ENCODE measurements around the gene NTM.

Gene NTM

DNA sequence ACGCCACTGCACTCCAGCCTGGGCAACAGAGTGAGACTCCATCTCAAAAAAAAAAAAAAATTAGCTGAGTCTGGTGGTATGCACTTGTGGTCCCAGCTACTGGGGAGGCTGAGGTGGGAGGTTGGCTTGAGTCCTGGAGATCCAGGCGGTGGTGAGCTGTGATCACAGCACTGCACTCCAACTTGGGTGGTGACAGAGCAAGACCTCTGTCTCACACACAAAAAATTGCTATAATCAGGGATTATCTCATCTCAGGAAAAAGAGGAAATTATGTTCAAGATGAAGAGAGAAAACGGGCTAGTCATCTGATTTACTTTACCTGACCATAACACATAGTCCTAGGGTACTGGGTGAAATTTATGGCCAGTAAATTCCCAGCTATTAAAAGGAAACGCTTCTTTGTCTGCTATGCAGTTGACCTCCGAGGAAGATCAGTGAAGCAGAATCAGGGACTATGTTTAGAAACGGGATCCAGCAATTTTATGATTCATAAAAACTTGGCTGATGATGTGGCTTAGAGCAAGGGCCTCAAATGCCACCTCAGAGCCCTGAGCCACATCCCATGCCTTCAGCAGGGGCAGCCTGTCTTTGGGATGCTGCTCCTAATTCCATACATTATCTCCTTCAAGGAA lies 386.2 kb downstream of the NTM start:
- peaks cover 6% of the 10 kb centered on the region for H3K9me3 Mint-ChIP-seq
- no peaks in the 10 kb centered on the region for H3K36me3 Mint-ChIP-seq (ENCODE audit: insufficient read depth)
- no peak for DNase-seq (ENCODE audit: low spot score in 2 of 2)
- no peak for ATAC-seq (replicated peaks; ENCODE audit: extremely low read depth, poor library complexity, severe bottlenecking)
- no peak overlapping the region for H3K4me3 Mint-ChIP-seq
- H3K27me3 Mint-ChIP-seq = no peaks in the 10 kb centered on the region
- no peak overlapping the region for H3K27ac Mint-ChIP-seq (ENCODE audit: low read depth)
- no peaks in the 10 kb centered on the region for H3K4me1 Mint-ChIP-seq

DNA sequence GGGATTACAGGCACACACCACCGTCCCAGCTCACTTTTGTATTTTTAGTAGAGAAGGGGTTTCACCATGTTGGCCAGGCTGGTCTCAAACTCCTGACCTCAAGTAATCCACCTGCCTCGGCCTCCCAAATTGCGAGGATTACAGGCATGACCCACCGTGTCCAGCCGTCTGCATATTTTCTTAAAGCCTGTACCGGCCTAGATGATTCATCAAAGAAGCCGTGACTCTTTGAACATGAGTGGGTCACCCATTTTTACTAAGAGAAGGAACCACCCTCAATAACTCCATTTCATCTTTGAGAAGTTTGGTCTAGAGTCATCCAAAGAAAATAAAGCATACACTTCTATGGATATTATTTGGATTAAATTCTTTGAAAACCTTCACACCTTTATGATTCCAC lies 388.3 kb downstream of the NTM start:
- no peak overlapping the region for H3K4me3 Mint-ChIP-seq
- H3K36me3 Mint-ChIP-seq (ENCODE audit: insufficient read depth) = no peaks in the 10 kb centered on the region
- H3K9me3 Mint-ChIP-seq = peaks cover 6% of the 10 kb centered on the region
- peak overlapping the region; percentile 7 for H3K27ac Mint-ChIP-seq (ENCODE audit: low read depth)
- ATAC-seq (replicated peaks; ENCODE audit: extremely low read depth, poor library complexity, severe bottlenecking) = no peak
- DNase-seq (ENCODE audit: low spot score in 2 of 2) = no peak
- no peaks in the 10 kb centered on the region for H3K4me1 Mint-ChIP-seq
- no peaks in the 10 kb centered on the region for H3K27me3 Mint-ChIP-seq

DNA sequence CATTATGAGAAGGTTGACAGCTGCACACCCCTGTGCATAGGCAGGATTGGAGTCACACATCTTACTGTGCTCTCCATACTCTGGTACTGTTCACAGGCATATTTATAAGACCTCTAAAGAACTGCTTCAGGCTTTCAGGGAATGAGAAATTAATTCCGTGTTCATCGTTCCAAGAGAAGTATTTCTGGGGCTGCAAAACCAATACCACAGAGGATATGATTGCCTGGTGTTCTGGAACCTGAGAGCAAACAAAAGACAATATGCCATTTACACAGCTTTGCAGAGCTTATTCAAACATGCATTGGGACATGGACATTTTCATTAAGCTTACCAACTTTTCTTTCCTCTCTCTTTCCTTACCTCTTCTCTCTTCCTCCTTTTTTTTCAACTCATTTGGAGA lies 388.7 kb downstream of the NTM start:
- DNase-seq (ENCODE audit: low spot score in 2 of 2) (no peak), ATAC-seq (replicated peaks; ENCODE audit: extremely low read depth, poor library complexity, severe bottlenecking) (no peak)
- no peaks in the 10 kb centered on the region for H3K27me3 Mint-ChIP-seq
- no peak overlapping the region for H3K4me3 Mint-ChIP-seq
- H3K9me3 Mint-ChIP-seq = peaks cover 6% of the 10 kb centered on the region
- no peaks in the 10 kb centered on the region for H3K36me3 Mint-ChIP-seq (ENCODE audit: insufficient read depth)
- H3K4me1 Mint-ChIP-seq = no peaks in the 10 kb centered on the region
- no peak overlapping the region for H3K27ac Mint-ChIP-seq (ENCODE audit: low read depth)

DNA sequence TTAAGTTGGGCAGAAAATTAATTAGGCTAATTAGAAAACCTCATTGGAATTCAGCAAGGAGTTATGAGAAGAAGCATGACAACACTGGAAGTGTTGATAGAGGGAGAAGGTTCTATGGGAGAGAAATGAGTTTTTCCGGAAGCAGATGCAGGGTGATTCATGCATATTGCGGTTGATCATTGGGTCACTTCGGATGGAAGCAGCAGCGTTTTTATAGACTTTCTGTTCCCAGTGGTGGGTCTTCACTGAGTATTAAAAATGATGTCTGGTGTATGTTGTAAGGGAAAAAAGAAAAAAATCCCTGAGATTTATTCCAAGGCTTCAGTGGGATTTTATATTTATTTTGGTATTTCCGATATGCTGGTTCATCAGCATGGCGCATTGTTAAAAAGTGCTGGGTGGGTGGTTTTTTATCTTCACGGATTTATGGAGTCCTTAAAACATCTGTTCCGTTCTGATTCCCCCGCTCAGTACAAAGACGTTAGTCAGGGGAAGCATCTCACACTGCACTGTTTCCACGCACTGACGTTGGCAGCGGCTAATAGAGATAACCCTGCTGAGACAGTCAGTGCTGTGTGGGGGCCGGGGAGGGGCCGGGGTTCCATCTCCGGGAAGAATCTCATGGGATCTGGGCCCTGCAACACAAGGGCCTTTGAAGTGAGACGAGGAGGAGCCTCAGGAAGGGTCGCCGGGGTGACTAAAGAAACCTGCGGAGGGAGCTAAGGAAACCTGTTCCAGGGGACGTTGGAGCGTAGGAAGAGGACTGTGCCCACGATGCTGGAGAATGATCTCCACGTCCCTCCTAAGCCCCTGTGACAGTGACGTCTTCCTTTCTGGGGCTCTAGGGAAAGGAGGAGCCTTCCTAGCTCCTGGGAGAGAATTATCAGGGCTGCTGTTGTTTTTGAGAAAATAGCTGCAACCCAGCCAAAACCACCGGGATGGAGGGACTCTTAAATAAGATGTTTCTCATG lies 390.0 kb downstream of the NTM start:
- H3K27me3 Mint-ChIP-seq = no peaks in the 10 kb centered on the region
- H3K4me3 Mint-ChIP-seq = no peak overlapping the region
- H3K27ac Mint-ChIP-seq (ENCODE audit: low read depth) = no peak overlapping the region
- DNase-seq (ENCODE audit: low spot score in 2 of 2) = no peak
- H3K36me3 Mint-ChIP-seq (ENCODE audit: insufficient read depth) = no peaks in the 10 kb centered on the region
- no peaks in the 10 kb centered on the region for H3K4me1 Mint-ChIP-seq
- H3K9me3 Mint-ChIP-seq = peaks cover 4% of the 10 kb centered on the region
- peak; percentile 19 for ATAC-seq (replicated peaks; ENCODE audit: extremely low read depth, poor library complexity, severe bottlenecking)

- H3K27ac Mint-ChIP-seq (ENCODE audit: low read depth) = no peak overlapping the region
- H3K9me3 Mint-ChIP-seq = peaks cover 10% of the 10 kb centered on the region
- DNase-seq (ENCODE audit: low spot score in 2 of 2) = no peak
- no peaks in the 10 kb centered on the region for H3K4me1 Mint-ChIP-seq
- H3K4me3 Mint-ChIP-seq = no peak overlapping the region
- H3K36me3 Mint-ChIP-seq (ENCODE audit: insufficient read depth) = no peaks in the 10 kb centered on the region
- no peaks in the 10 kb centered on the region for H3K27me3 Mint-ChIP-seq
- no peak for ATAC-seq (replicated peaks; ENCODE audit: extremely low read depth, poor library complexity, severe bottlenecking)
Observed at GRCh38 chr11:131762346-131763110, 392.1 kb downstream of the NTM start.

DNA sequence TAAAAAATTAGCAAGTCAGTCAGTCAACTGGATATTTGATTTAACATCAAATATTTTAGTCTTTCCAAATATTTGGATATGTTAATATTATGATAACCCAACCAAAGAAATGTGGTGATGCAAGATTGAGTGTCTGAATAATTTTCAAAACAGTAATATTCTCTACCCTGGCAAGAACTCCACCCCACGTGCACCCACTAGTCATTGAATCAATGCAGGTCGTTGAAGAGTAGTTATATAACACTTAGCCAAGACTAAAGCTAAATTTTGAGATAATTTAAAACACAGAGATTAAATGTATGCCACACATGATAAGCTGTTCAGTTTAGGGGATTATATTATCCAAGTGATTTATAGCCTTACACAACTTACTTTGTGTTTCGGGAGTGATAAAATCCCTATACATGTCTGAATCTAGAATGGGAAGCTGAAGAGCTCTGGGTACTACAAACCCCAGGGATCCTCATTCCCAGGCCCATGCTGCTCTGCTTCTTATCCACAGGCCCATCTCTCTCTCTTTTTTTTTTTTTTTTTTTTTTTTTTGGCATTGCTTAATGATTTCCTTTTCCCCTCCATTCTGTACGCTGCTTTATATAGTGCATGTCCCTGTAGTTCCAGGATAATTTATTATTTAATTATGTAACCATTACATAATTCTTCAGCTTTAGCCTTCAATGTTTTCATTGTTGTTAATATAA lies 392.9 kb downstream of the NTM start:
- no peak overlapping the region for H3K4me3 Mint-ChIP-seq
- no peaks in the 10 kb centered on the region for H3K4me1 Mint-ChIP-seq
- DNase-seq (ENCODE audit: low spot score in 2 of 2) (no peak), ATAC-seq (replicated peaks; ENCODE audit: extremely low read depth, poor library complexity, severe bottlenecking) (no peak)
- no peak overlapping the region for H3K27ac Mint-ChIP-seq (ENCODE audit: low read depth)
- no peaks in the 10 kb centered on the region for H3K27me3 Mint-ChIP-seq
- H3K9me3 Mint-ChIP-seq = peaks cover 12% of the 10 kb centered on the region
- H3K36me3 Mint-ChIP-seq (ENCODE audit: insufficient read depth) = no peaks in the 10 kb centered on the region

DNA sequence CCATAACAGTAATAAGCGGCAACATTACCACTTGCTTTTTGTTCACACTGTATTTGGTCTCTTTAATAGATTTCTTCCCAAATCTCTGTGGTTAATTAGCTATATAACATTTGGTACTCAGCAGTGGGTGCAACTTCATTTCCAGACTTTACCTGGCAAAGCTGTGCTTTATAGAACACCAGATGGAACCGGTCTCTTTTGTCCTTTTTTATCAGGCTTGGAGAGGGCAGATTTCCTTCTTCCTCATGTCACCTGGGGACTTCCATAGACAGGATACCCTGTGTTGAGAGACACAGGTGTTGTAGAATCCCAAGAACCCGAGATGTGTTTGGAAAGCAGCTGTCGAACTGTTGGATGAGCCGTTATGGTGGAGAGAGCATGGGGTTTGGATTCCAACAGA lies 393.7 kb downstream of the NTM start:
- H3K27me3 Mint-ChIP-seq = no peaks in the 10 kb centered on the region
- H3K4me3 Mint-ChIP-seq = no peak overlapping the region
- H3K4me1 Mint-ChIP-seq = no peaks in the 10 kb centered on the region
- H3K27ac Mint-ChIP-seq (ENCODE audit: low read depth) = no peak overlapping the region
- DNase-seq (ENCODE audit: low spot score in 2 of 2) (no peak), ATAC-seq (replicated peaks; ENCODE audit: extremely low read depth, poor library complexity, severe bottlenecking) (no peak)
- no peaks in the 10 kb centered on the region for H3K36me3 Mint-ChIP-seq (ENCODE audit: insufficient read depth)
- peaks cover 12% of the 10 kb centered on the region for H3K9me3 Mint-ChIP-seq

DNA sequence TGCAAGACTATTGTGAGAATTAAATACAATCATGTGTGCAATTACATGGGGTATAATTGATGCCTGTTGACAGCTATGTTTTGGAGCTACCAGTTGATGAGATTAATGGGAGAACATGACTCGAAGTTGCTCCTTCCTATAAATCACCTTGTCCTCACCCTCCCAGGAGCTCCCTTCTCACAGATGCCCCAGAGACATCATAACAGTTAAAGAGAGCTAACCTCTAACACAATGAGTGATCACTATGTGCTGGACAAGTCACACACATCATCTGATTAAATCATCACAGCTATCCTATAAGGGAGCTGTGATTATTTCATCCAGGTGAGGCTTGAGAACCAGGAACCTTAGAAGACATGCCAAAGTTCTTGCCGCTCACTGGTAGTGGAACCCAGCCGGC lies 394.2 kb downstream of the NTM start:
- Mint-ChIP-seq H3K4me3 (no peak overlapping the region), H3K27me3 (no peaks in the 10 kb centered on the region), H3K4me1 (no peaks in the 10 kb centered on the region), H3K27ac (ENCODE audit: low read depth) (no peak overlapping the region), H3K9me3 (peaks cover 12% of the 10 kb centered on the region), H3K36me3 (ENCODE audit: insufficient read depth) (no peaks in the 10 kb centered on the region)
- ATAC-seq (replicated peaks; ENCODE audit: extremely low read depth, poor library complexity, severe bottlenecking) (no peak), DNase-seq (ENCODE audit: low spot score in 2 of 2) (no peak)

GRCh38 chr11:131766637-131767036 lies 396.2 kb downstream of the NTM start:
- Mint-ChIP-seq H3K9me3 (peaks cover 12% of the 10 kb centered on the region), H3K4me3 (no peak overlapping the region), H3K27me3 (no peaks in the 10 kb centered on the region), H3K27ac (ENCODE audit: low read depth) (no peak overlapping the region), H3K4me1 (no peaks in the 10 kb centered on the region), H3K36me3 (ENCODE audit: insufficient read depth) (no peaks in the 10 kb centered on the region)
- DNase-seq (ENCODE audit: low spot score in 2 of 2) (no peak), ATAC-seq (replicated peaks; ENCODE audit: extremely low read depth, poor library complexity, severe bottlenecking) (no peak)

DNA sequence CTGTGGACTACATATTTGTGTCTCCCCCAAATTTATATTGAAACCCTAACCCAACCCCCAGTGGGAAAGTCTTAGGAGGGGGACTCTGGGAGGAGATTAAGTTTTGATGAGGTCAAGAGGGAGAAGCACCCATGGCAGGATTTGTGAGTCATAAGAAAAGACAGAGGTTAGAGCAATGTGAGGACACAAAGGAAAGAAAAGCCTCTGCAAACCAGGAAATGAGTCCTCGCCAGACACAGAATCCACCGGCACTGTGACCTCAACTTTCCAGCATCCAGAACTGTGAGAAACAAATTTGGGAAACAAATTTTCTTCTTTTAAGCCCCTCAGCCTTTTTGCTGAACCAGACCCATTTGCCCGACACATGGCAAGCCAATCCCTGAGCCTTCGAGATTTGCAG lies 397.0 kb downstream of the NTM start:
- Mint-ChIP-seq H3K4me1 (no peaks in the 10 kb centered on the region), H3K27ac (ENCODE audit: low read depth) (no peak overlapping the region), H3K9me3 (peaks cover 12% of the 10 kb centered on the region), H3K36me3 (ENCODE audit: insufficient read depth) (no peaks in the 10 kb centered on the region), H3K27me3 (no peaks in the 10 kb centered on the region), H3K4me3 (no peak overlapping the region)
- no peak for ATAC-seq (replicated peaks; ENCODE audit: extremely low read depth, poor library complexity, severe bottlenecking)
- no peak for DNase-seq (ENCODE audit: low spot score in 2 of 2)

DNA sequence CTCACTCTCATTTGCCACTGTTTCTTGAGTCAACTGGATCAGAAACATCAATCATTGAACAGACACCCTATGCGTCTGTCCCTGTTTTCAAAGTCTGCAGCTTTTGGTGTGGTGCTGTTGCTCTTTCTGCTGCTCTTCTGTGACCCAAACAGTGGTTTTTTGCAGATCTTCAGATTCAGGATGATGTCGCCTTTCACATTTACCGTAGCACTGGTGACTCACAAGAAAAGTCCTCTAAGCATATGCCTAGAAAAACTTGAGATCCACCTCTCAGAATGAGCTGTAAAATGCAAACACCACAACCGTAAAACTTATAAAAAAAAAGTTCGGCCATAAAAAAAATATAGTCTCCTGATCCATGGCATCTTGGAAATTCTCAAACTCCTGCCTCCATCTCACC lies 400.4 kb downstream of the NTM start:
- Mint-ChIP-seq H3K4me1 (no peaks in the 10 kb centered on the region), H3K9me3 (peaks cover 5% of the 10 kb centered on the region), H3K27ac (ENCODE audit: low read depth) (no peak overlapping the region), H3K27me3 (no peaks in the 10 kb centered on the region), H3K4me3 (no peak overlapping the region), H3K36me3 (ENCODE audit: insufficient read depth) (no peaks in the 10 kb centered on the region)
- DNase-seq (ENCODE audit: low spot score in 2 of 2) (no peak), ATAC-seq (replicated peaks; ENCODE audit: extremely low read depth, poor library complexity, severe bottlenecking) (no peak)

DNA sequence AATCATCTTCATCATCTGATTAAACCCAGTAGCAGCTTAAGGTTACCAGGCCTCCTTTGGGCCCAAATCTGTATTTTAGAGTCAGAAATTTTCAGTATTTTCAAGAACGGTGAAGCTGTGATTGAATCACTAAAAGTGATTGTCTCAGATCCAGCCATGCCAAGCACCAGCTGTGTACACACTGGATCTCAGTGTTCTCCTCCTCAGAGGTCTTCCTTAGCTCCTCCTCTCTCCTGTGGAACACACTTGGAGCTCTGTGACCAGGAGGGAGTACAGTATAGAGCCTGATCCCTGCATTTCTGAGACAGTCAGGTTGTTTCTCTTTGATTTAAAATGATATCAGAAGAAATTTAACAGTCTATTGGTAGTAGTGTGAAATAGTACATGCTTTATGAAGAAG lies 401.1 kb downstream of the NTM start:
- no peak for ATAC-seq (replicated peaks; ENCODE audit: extremely low read depth, poor library complexity, severe bottlenecking)
- H3K4me3 Mint-ChIP-seq = no peak overlapping the region
- peaks cover 5% of the 10 kb centered on the region for H3K9me3 Mint-ChIP-seq
- no peaks in the 10 kb centered on the region for H3K4me1 Mint-ChIP-seq
- H3K27me3 Mint-ChIP-seq = no peaks in the 10 kb centered on the region
- H3K36me3 Mint-ChIP-seq (ENCODE audit: insufficient read depth) = no peaks in the 10 kb centered on the region
- no peak overlapping the region for H3K27ac Mint-ChIP-seq (ENCODE audit: low read depth)
- no peak for DNase-seq (ENCODE audit: low spot score in 2 of 2)

Measured in central memory CD8-positive, alpha-beta T cell (primary cell).